Ureter (tissue), 1 donor: ENCODE results near the gene RC3H2. TPM values are rescaled to one million over a fixed set of nuclear protein-coding genes. Genes with fewer than 3 reads are reported as not detected.
"Not testable (repeated sequence)": the region's sequence is repeated elsewhere in the genome, so short reads cannot be mapped to it uniquely, and the experiment has no call there.

Experiments
- DNase-seq: peaks from one replicate; pipeline ENCODE4 v3.0.0-alpha.2; 2020; ENCODE audit warnings: low spot score
- total RNA-seq: library from RNA; stranded (reverse); gene quantifications from one replicate; pipeline ENCODE4 v1.2.4, GENCODE V29; 2023
- donor health status: DM: yes; HTN: yes; CAD: no.

The RC3H2 gene
- total RNA-seq, 1 donor from 2014 or later = 48.1 TPM

- DNase-seq = no peak
These were observed 58.7 kb downstream of the RC3H2 start for GRCh38 chr9:122846371-122846940.

GRCh38 chr9:122845116-122845515 is 60.0 kb downstream of the RC3H2 start:
- no peak for DNase-seq

- DNase-seq = no peak
These were observed 61.0 kb downstream of the RC3H2 start for GRCh38 chr9:122844137-122844536.

- no peak for DNase-seq
These were observed 63.7 kb downstream of the RC3H2 start for GRCh38 chr9:122841501-122841900.

- not testable (repeated sequence) for DNase-seq
These were observed 66.7 kb downstream of the RC3H2 start for GRCh38 chr9:122838441-122838840.

GRCh38 chr9:122837266-122837850 is 67.8 kb downstream of the RC3H2 start:
- DNase-seq = no peak

- DNase-seq = no peak
These were observed 69.8 kb downstream of the RC3H2 start for GRCh38 chr9:122835313-122835731.

- DNase-seq = no peak
These were observed 73.0 kb downstream of the RC3H2 start for GRCh38 chr9:122832194-122832593.

- DNase-seq = not testable (repeated sequence)
These were observed 76.2 kb downstream of the RC3H2 start for GRCh38 chr9:122828965-122829284.

- no peak for DNase-seq
These were observed 77.4 kb downstream of the RC3H2 start for GRCh38 chr9:122827761-122828093.

- DNase-seq = no peak
These were observed 82.2 kb downstream of the RC3H2 start for GRCh38 chr9:122822938-122823337.

- no peak for DNase-seq
These were observed 83.1 kb downstream of the RC3H2 start for GRCh38 chr9:122822056-122822455.

GRCh38 chr9:122821278-122821943 is 83.7 kb downstream of the RC3H2 start:
- DNase-seq = no peak

- no peak for DNase-seq
These were observed 84.7 kb downstream of the RC3H2 start for GRCh38 chr9:122820490-122820845.

- DNase-seq = no peak
These were observed 85.2 kb downstream of the RC3H2 start for GRCh38 chr9:122819791-122820489.

- no peak for DNase-seq
These were observed 85.8 kb downstream of the RC3H2 start for GRCh38 chr9:122819326-122819725.

GRCh38 chr9:122816163-122816867 is 88.8 kb downstream of the RC3H2 start:
- no peak for DNase-seq

GRCh38 chr9:122815544-122815943 is 89.6 kb downstream of the RC3H2 start:
- no peak for DNase-seq

- DNase-seq = no peak
These were observed 90.6 kb downstream of the RC3H2 start for GRCh38 chr9:122814545-122814944.

- DNase-seq = no peak
These were observed 92.4 kb downstream of the RC3H2 start for GRCh38 chr9:122812736-122813135.

- peak; percentile 70 for DNase-seq
These were observed 94.7 kb downstream of the RC3H2 start for GRCh38 chr9:122810306-122810946.

- not testable (repeated sequence) for DNase-seq
These were observed 95.9 kb downstream of the RC3H2 start for GRCh38 chr9:122809261-122809660.
